HFFc6 (cell line): Measurements from ENCODE around the gene STON2. TPM values are rescaled to one million over a fixed set of nuclear protein-coding genes. Genes with fewer than 3 reads are reported as not detected.

Experiments used
- DNase-seq: peaks from one replicate; pipeline ENCODE4 v3.0.0-alpha.2; 2018
- H3K27ac Mint-ChIP-seq: 2 replicates; pipeline ENCODE4 v1.8.0; 2020; ENCODE audit warnings: mild to moderate bottlenecking, mixed read lengths
- H3K27me3 Mint-ChIP-seq: 2 replicates; pipeline ENCODE4 v1.8.0; 2021; ENCODE audit warnings: mild to moderate bottlenecking, moderate library complexity, mixed read lengths; ENCODE audit not compliant: insufficient read depth
- H3K36me3 Mint-ChIP-seq: 2 replicates; pipeline ENCODE4 v1.8.0; 2021; ENCODE audit warnings: low read depth, mixed read lengths
- H3K4me1 Mint-ChIP-seq: 2 replicates; pipeline ENCODE4 v1.8.0; 2020; ENCODE audit warnings: low read depth, mixed read lengths
- H3K4me3 Mint-ChIP-seq: 2 replicates; pipeline ENCODE4 v1.8.0; 2020; ENCODE audit warnings: mild to moderate bottlenecking, moderate library complexity, mixed read lengths
- H3K9me3 Mint-ChIP-seq: 2 replicates; pipeline ENCODE4 v1.8.0; 2020; ENCODE audit warnings: mild to moderate bottlenecking, mixed read lengths
- total RNA-seq, 6 experiments: library from RNA; stranded (reverse); fragmentation: NEBNext Ultra II Directional; extraction: Animal tissue kit (Norgen Biotek cat#: 25700); gene quantifications; 2 replicates in 1 of 6; 3 replicates in 5 of 6; pipeline ENCODE4 v1.2.3, GENCODE V29; 2021
- TF ChIP-seq, protein P1 (sequence below): fragments of 200-600 bp; sonication (generic); IDR thresholded peaks from 2 replicates; pipeline ENCODE4 v1.5.0; 2021; ENCODE audit warnings: antibody characterized with exemption, mild to moderate bottlenecking

STON2 gene
- total RNA-seq, 6 experiments from 2014 or later = not detected

DNA sequence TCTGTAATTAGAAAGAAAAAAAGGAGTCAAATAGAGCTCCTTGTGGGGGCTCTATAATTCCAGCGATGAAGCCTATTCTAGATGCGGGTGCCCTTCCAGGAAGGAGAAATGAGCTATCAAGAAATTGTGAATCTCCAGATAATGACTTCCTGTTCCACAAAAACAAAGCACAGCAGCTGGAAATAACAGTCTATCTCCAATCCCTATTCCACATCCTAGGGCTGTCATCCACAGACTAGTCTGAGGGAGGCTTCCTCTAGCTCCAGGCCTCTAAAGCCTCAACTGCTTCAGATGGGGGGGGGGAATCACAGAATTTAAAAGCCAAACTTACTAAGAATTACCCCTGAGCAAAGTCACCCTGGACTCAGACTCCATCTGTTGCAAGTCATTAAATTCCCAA, 102.0 kb downstream of the STON2 start:
- Mint-ChIP-seq H3K4me3 (no peak overlapping the region), H3K9me3 (peaks cover 6% of the 10 kb centered on the region), H3K27me3 (peaks cover 4% of the 10 kb centered on the region; the same call in 1 of the 2 replicates), H3K4me1 (no peaks in the 10 kb centered on the region), H3K27ac (no peak overlapping the region), H3K36me3 (no peaks in the 10 kb centered on the region)
- TF ChIP-seq, protein P1, sequence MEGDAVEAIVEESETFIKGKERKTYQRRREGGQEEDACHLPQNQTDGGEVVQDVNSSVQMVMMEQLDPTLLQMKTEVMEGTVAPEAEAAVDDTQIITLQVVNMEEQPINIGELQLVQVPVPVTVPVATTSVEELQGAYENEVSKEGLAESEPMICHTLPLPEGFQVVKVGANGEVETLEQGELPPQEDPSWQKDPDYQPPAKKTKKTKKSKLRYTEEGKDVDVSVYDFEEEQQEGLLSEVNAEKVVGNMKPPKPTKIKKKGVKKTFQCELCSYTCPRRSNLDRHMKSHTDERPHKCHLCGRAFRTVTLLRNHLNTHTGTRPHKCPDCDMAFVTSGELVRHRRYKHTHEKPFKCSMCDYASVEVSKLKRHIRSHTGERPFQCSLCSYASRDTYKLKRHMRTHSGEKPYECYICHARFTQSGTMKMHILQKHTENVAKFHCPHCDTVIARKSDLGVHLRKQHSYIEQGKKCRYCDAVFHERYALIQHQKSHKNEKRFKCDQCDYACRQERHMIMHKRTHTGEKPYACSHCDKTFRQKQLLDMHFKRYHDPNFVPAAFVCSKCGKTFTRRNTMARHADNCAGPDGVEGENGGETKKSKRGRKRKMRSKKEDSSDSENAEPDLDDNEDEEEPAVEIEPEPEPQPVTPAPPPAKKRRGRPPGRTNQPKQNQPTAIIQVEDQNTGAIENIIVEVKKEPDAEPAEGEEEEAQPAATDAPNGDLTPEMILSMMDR = no peak
- no peak for DNase-seq

DNA sequence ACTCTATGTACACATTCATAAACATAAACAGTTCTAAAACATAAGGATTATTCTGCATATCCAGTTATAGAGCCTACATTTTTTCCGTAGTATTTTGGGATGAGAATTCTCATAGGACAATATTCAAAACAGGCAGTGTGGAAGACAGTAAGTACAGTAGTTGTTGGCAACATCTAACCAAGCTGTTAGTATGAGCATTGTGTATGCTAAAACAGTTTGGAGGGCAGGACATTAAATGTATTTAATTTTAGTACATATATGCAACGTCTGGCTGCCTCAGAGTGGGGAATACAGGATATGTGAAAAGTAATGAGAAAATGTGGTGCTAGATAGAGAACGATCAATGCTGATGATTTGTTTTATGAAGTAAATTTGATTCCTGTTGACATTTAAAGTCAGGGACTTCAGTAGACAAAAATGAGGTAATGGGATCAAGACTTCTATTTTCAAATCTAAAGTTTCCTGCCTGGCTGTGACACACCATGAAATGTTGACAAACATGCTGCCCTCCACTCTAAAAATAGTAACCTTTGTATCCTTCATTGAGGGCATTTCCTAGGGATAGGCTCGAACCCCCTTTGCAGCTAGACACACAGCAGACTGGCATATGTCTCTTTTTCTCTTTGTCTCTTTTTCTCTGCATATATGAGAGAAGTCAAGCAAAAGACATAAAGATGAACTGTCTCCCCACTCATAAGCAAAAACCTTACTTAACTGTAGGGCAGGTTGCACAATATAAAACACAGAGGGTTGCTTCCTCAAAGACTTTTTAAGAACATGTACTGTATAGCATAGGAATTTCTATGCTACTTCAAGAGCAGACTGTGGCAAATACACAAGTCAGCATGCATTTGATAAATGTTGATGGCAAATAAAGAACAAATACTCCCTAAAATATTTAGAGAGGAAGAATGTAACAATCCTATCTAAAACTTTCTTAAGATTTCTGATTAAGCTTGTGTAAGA, 103.9 kb downstream of the STON2 start:
- peaks cover 6% of the 10 kb centered on the region for H3K9me3 Mint-ChIP-seq
- peaks cover 4% of the 10 kb centered on the region; the same call in 1 of the 2 replicates for H3K27me3 Mint-ChIP-seq
- no peak for DNase-seq
- no peak overlapping the region for H3K4me3 Mint-ChIP-seq
- TF ChIP-seq, protein P1 = no peak
- H3K27ac Mint-ChIP-seq = no peak overlapping the region
- no peaks in the 10 kb centered on the region for H3K4me1 Mint-ChIP-seq
- no peaks in the 10 kb centered on the region for H3K36me3 Mint-ChIP-seq

DNA sequence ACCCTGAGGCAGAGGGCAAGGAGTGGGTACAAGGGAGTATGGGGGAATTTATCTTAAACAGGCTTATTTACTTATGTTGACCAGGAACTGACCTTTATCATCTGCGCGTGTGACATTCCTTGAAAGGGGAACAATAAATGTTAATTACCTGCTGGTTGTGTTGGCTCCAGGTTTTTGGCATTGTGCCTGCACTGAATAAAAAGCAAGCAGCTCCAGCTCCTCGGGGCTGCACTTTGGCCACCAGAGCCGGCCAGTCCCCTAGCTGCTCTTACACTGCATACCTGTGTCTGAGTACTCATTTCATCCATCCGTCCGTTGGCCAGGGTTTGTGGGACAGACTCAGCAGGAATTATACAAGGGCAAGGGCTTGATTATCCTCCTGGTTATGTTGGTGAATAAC, 110.6 kb downstream of the STON2 start:
- Mint-ChIP-seq H3K4me1 (no peaks in the 10 kb centered on the region), H3K9me3 (peaks cover 6% of the 10 kb centered on the region), H3K4me3 (no peak overlapping the region), H3K27ac (no peak overlapping the region), H3K36me3 (no peaks in the 10 kb centered on the region), H3K27me3 (peaks cover 4% of the 10 kb centered on the region; the same call in 1 of the 2 replicates)
- DNase-seq = no peak
- TF ChIP-seq, protein P1 = no peak

DNA sequence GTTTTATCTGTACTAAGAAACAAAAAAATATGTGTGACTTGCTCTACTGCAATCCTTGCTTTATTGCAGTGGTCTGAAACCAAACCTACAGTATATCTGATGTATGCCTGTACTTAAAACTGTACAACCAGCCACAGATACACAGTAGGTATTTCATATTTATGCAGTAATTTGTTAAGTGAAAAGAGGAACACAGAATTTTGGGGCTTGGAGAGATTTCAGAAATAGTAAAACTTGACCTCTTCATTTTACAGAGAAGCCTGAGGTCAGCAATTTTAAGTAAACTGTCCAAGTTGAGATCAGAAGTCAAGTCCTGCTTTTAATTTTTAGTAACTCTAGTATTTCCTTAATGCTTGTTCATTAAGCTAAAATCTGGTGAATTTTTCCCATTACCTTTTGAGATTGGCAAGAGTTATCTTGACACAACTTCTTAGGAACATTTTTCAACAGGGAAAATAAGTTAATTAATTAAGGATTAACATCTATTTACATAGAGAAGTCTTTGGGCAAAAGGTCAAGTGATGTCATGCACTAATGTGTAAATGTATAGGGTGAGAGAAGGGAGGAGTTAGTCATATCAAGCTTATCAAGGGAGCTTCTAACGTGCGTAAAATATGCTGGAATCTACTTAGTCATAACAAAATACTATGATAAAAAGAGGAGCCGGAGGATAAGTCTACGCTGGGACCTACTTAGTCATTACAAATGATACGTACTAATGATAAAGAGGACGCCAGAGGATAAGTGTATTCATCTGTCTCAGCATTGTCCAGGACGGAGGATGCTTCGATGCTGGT, 113.4 kb downstream of the STON2 start:
- Mint-ChIP-seq H3K36me3 (no peaks in the 10 kb centered on the region), H3K4me1 (no peaks in the 10 kb centered on the region), H3K9me3 (no peaks in the 10 kb centered on the region), H3K27me3 (no peaks in the 10 kb centered on the region), H3K27ac (no peak overlapping the region), H3K4me3 (no peak overlapping the region)
- no peak for DNase-seq
- TF ChIP-seq, protein P1 = no peak

DNA sequence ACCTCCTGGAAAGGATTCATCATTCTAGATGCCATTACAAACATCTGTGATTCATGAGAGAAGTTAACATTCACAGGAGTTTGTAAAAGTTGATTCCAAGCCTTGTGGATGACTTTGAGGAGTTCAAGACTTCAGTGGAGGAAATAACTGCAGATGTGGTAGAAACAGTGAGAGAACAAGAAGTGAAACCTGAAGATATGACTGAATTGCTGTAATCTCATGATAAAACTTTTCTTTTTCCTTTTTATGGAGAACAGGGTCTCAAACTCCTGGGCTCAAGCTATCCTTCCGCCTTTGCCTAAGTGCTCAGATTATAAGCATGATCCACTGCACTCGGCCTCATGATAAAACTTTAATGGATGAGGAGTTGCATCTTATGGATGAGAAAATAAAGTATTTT, 114.9 kb downstream of the STON2 start:
- H3K27ac Mint-ChIP-seq = no peak overlapping the region
- TF ChIP-seq, protein P1 = no peak
- no peak overlapping the region for H3K4me3 Mint-ChIP-seq
- H3K9me3 Mint-ChIP-seq = no peaks in the 10 kb centered on the region
- H3K4me1 Mint-ChIP-seq = no peaks in the 10 kb centered on the region
- H3K27me3 Mint-ChIP-seq = peaks cover 4% of the 10 kb centered on the region; the same call in 1 of the 2 replicates
- DNase-seq = no peak
- no peaks in the 10 kb centered on the region for H3K36me3 Mint-ChIP-seq
